ENCODE results near the gene PIMREG.

Gene PIMREG

GRCh38 chr17:6439951-6440350 lies 4.3 kb upstream of the PIMREG start:
- ATAC-seq: no peak

GRCh38 chr17:6442775-6443174 lies 1.5 kb upstream of the PIMREG start:
- no peak for ATAC-seq

GRCh38 chr17:6444571-6445335 lies 498 bp downstream of the PIMREG start:
- ATAC-seq: no peak

- ATAC-seq: no peak
Measured at GRCh38 chr17:6446516-6447100, 2.4 kb downstream of the PIMREG start.

GRCh38 chr17:6448473-6448872 lies 4.2 kb downstream of the PIMREG start:
- no peak for ATAC-seq

- ATAC-seq: no peak
Measured at GRCh38 chr17:6449307-6449706, 5.1 kb downstream of the PIMREG start.

- no peak for ATAC-seq
Measured at GRCh38 chr17:6450926-6451832, 6.9 kb downstream of the PIMREG start.

- no peak for ATAC-seq
Measured at GRCh38 chr17:6452471-6453266, 8.4 kb downstream of the PIMREG start.

- ATAC-seq: no peak
Measured at GRCh38 chr17:6453279-6454024, 9.2 kb downstream of the PIMREG start.

- no peak for ATAC-seq
Measured at GRCh38 chr17:6454495-6455320, 10.5 kb downstream of the PIMREG start.

- ATAC-seq: peak; percentile 70 to 76
Measured at GRCh38 chr17:6455321-6455705, 11.1 kb downstream of the PIMREG start.

- no peak for ATAC-seq
Measured at GRCh38 chr17:6456321-6456720, 12.1 kb downstream of the PIMREG start.

- no peak for ATAC-seq
Measured at GRCh38 chr17:6456914-6457687, 12.8 kb downstream of the PIMREG start.

- ATAC-seq: no peak
Measured at GRCh38 chr17:6457688-6458459, 13.6 kb downstream of the PIMREG start.

GRCh38 chr17:6458460-6458950 lies 14.2 kb downstream of the PIMREG start:
- no peak for ATAC-seq

GRCh38 chr17:6460531-6461161 lies 16.4 kb downstream of the PIMREG start:
- ATAC-seq: no peak

- ATAC-seq: no peak
Measured at GRCh38 chr17:6461246-6461645, 17.0 kb downstream of the PIMREG start.

- ATAC-seq: peak; percentile 32 to 48
Measured at GRCh38 chr17:6461792-6462524, 17.7 kb downstream of the PIMREG start.

Measured in activated CD4-positive, CD25-positive, alpha-beta regulatory T cell treated with anti-CD3 and anti-CD28 coated beads, Interleukin-2, amount 50 U/mL, for 24 hours (primary cell).